Neural cell (in vitro differentiated cells): Measurements from ENCODE around the gene TRAPPC6A.

Experiments used
- EP300 ChIP-seq: fragments of 450-650 bp; conservative IDR thresholded peaks from 2 replicates; pipeline ENCODE4 v1.6.1; 2014; ENCODE audit warnings: antibody characterized with exemption, mild to moderate bottlenecking, moderate library complexity; ENCODE audit not compliant: poor library complexity, severe bottlenecking
- EZH2 ChIP-seq: fragments of 200-600, 300-800 bp; shearing (Covaris generic), sonication (generic); IDR thresholded peaks from 2 replicates; pipeline ENCODE4 v1.6.1; 2014; ENCODE audit warnings: antibody characterized with exemption, low read length, borderline replicate concordance, mild to moderate bottlenecking; ENCODE audit not compliant: insufficient read depth, poor library complexity, severe bottlenecking
- POLR2AphosphoS5 ChIP-seq: IDR thresholded peaks from 2 replicates; pipeline ENCODE4 v1.6.1; 2012
- REST ChIP-seq: IDR thresholded peaks from 2 replicates; pipeline ENCODE4 v1.6.1; 2012; ENCODE audit warnings: borderline replicate concordance
- SMC3 ChIP-seq: fragments of 450-650 bp; conservative IDR thresholded peaks from 2 replicates; pipeline ENCODE4 v1.6.1; 2014; ENCODE audit warnings: antibody characterized with exemption, mild to moderate bottlenecking, moderate library complexity; ENCODE audit not compliant: poor library complexity
- TF ChIP-seq, protein P1 (sequence below): fragments of 450-650 bp; IDR thresholded peaks from 2 replicates; pipeline ENCODE4 v1.5.1; 2014; ENCODE audit warnings: antibody characterized with exemption, mild to moderate bottlenecking, moderate library complexity; ENCODE audit not compliant: poor library complexity, severe bottlenecking

DNA sequence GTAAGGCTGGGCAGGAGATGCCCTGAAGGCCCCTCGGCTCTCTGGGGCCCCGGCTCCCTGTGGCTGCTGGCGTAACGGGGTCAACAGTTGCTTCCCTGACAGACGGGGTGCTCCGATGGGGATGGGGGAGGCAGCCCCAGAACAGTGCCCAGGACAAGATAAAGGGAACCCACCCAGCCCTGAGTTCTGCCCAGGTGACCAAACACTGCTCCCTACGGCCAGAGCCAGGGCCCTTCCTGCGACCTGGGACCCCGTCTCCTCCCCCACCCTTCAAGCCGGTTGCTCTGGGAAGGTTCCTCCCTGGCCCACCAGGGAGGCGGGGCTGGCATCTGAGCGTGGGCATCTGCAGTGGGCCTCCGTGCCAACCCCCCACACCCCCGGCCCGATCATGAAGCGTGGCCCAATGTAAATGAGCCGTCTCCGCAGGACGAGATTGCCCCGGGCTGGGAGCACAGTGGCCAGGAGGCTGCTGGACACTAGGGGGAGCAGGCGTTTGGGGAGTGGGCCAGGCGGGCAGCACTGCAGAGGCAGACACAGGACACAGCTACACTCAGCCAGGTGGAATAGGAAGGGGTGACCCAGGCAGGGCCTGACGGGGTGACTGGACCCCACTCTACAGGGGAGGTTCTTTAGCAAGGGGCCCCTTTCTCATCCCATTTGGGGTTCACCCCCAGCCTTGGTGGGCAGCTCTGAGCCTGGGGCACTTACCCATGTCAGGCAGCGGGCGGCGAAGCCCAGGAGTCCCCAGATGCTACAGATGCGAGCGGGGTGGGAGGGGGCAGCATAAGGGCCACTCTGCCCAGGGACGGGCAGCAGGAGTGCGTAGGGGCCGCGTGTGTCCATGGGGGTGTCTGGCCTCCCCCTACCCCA is 16.1 kb downstream of the TRAPPC6A start:
- TF ChIP-seq REST (no peak), EZH2 (no peak), SMC3 (peak; percentile 14), POLR2AphosphoS5 (no peak), EP300 (no peak)
- TF ChIP-seq, protein P1, sequence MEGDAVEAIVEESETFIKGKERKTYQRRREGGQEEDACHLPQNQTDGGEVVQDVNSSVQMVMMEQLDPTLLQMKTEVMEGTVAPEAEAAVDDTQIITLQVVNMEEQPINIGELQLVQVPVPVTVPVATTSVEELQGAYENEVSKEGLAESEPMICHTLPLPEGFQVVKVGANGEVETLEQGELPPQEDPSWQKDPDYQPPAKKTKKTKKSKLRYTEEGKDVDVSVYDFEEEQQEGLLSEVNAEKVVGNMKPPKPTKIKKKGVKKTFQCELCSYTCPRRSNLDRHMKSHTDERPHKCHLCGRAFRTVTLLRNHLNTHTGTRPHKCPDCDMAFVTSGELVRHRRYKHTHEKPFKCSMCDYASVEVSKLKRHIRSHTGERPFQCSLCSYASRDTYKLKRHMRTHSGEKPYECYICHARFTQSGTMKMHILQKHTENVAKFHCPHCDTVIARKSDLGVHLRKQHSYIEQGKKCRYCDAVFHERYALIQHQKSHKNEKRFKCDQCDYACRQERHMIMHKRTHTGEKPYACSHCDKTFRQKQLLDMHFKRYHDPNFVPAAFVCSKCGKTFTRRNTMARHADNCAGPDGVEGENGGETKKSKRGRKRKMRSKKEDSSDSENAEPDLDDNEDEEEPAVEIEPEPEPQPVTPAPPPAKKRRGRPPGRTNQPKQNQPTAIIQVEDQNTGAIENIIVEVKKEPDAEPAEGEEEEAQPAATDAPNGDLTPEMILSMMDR, result peak; percentile 30
